Gastroesophageal sphincter (tissue), 4 donors: ENCODE measurements around the gene SV2B. TPM values are rescaled to one million over a fixed set of nuclear protein-coding genes. Genes with fewer than 3 reads are reported as not detected.
A peak's percentile ranks its signal among the peaks of the same experiment; 100 is the strongest.
"Not testable (repeated sequence)": the region's sequence is repeated elsewhere in the genome, so short reads cannot be mapped to it uniquely, and the experiment has no call there.

Source experiments
- ATAC-seq: fragments of 150-250 bp; one replicate; pipeline ENCODE4 v1.9.1; 2016; ENCODE audit warnings: mild to moderate bottlenecking, moderate library complexity
- H3K27ac ChIP-seq, 4 donors: fragments of 200-600 bp; sonication (generic) in 3 of 4; 1 replicate in 3 of 4; 2 replicates in 1 of 4; pipeline ENCODE4 v1.5.1; 2016 to 2019
- H3K27me3 ChIP-seq: fragments of 200-600 bp; sonication (generic); one replicate; pipeline ENCODE4 v1.5.1; 2019
- H3K36me3 ChIP-seq, 2 donors: fragments of 200-600 bp; sonication (generic); one replicate each; pipeline ENCODE4 v1.5.1; 2019; ENCODE audit warnings: control low read depth in 1 of 2
- H3K4me1 ChIP-seq, 3 donors: fragments of 200-600 bp; sonication (generic); 1 replicate in 2 of 3; 2 replicates in 1 of 3; pipeline ENCODE4 v1.5.1; 2016 to 2019; ENCODE audit warnings: control low read depth in 2 of 3
- H3K4me3 ChIP-seq, 2 donors: fragments of 200-600 bp; sonication (generic); one replicate each; pipeline ENCODE4 v1.5.1; 2019; ENCODE audit warnings: mild to moderate bottlenecking in 1 of 2, moderate library complexity in 1 of 2
- H3K9me3 ChIP-seq, 3 donors: fragments of 200-600 bp; sonication (generic); one replicate each; pipeline ENCODE4 v1.5.1; 2017 to 2019; ENCODE audit warnings: control low read depth in 2 of 3
- EP300 ChIP-seq: sonication (generic); formaldehyde crosslinking; IDR thresholded peaks from one replicate; pipeline ENCODE4 v1.6.1; 2017; ENCODE audit warnings: antibody characterized with exemption, mild to moderate bottlenecking
- POLR2A ChIP-seq, 2 donors: fragments of 450-650 bp; IDR thresholded peaks; one replicate each; pipeline ENCODE4 v1.6.1; 2017; ENCODE audit warnings: antibody characterized with exemption in 2 of 2, mild to moderate bottlenecking in 2 of 2, moderate library complexity in 1 of 2
- POLR2AphosphoS5 ChIP-seq: sonication (generic); formaldehyde crosslinking; IDR thresholded peaks from one replicate; pipeline ENCODE4 v1.6.1; 2017; ENCODE audit warnings: antibody characterized with exemption
- WGBS, 2 donors: methylation state at CpG; one replicate each; pipeline ENCODE4 v1.1.5; 2018; ENCODE audit warnings: low coverage in 1 of 2; 5-methylcytosine and 5-hydroxymethylcytosine counted together
- total RNA-seq, 4 donors: library from RNA; depleted of rRNA; stranded (reverse); fragments of >200 nt; gene quantifications; one replicate each; pipeline ENCODE4 v1.1.0, GENCODE V29; 2016
- TF ChIP-seq, protein P1 (sequence below), 4 experiments: fragments of 200-600 bp in 2 of 4; fragments of 450-650 bp in 2 of 4; sonication (generic) in 1 of 4; IDR thresholded peaks; one replicate each; pipeline ENCODE4 v1.5.1; 2017 to 2019; ENCODE audit warnings: antibody characterized with exemption in 4 of 4, mild to moderate bottlenecking in 2 of 4, moderate library complexity in 2 of 4

SV2B gene
- total RNA-seq, 4 donors from 2014 or later = 0.16 to 4.1 (median 1.1) TPM

DNA sequence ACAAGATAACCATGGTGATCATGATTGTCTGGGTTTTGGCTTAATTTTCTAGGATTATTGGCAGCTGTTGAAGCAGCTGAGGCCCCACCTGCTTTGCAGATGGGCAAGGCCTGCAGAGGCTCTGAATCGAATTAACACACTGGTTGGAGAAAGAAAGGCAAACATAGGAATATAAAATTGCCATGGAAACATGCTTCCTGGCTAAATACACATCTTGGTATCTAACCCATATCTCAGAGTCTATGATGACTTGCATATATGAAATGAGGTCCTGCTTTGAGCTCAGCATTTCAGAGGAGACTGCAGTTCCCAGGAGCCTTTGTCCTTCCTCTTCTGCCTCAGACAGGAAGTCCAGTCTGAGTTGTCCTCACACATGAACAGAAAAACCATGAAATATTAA is 24.3 kb upstream of the SV2B start:
- no peak for ATAC-seq

DNA sequence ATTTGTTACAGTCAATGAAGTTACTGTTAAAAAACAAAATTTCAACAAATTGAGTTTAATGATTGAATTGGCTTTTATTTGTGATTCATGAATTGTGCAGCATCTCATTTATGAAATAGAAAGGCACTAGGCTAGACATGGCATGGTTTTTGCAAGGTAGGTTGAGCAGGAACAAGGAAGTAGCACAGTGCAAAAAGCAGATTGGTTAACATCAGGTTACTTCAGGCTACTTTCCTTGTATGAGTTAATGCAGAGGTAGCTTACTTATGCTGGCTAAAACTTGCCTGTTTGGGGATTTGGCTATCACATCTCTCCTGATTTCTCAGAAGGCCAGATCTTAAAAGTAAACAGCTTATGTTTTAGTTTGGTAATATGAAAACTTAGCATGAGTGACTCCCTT is 23.0 kb upstream of the SV2B start:
- Histone ChIP-seq H3K4me3 (no peak overlapping the region), H3K9me3 (peaks cover 0 to 22% (median 0%) of the 10 kb centered on the region in 3 donors), H3K27me3 (no peaks in the 10 kb centered on the region), H3K27ac (no peak overlapping the region), H3K36me3 (no peaks in the 10 kb centered on the region), H3K4me1 (no peaks in the 10 kb centered on the region)
- TF ChIP-seq, protein P1, sequence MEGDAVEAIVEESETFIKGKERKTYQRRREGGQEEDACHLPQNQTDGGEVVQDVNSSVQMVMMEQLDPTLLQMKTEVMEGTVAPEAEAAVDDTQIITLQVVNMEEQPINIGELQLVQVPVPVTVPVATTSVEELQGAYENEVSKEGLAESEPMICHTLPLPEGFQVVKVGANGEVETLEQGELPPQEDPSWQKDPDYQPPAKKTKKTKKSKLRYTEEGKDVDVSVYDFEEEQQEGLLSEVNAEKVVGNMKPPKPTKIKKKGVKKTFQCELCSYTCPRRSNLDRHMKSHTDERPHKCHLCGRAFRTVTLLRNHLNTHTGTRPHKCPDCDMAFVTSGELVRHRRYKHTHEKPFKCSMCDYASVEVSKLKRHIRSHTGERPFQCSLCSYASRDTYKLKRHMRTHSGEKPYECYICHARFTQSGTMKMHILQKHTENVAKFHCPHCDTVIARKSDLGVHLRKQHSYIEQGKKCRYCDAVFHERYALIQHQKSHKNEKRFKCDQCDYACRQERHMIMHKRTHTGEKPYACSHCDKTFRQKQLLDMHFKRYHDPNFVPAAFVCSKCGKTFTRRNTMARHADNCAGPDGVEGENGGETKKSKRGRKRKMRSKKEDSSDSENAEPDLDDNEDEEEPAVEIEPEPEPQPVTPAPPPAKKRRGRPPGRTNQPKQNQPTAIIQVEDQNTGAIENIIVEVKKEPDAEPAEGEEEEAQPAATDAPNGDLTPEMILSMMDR (IDR thresholded peaks at IDR 0.05) = no peak
- TF ChIP-seq POLR2A (IDR thresholded peaks at IDR 0.05) (no peak), POLR2AphosphoS5 (no peak), EP300 (no peak)
- no peak for ATAC-seq

More for the DNA sequence above, 24.3 kb upstream of the SV2B start:
- H3K4me3 ChIP-seq = no peak overlapping the region
- peaks cover 0 to 20% (median 0%) of the 10 kb centered on the region in 3 donors for H3K9me3 ChIP-seq
- H3K27ac ChIP-seq = no peak overlapping the region
- H3K4me1 ChIP-seq = no peaks in the 10 kb centered on the region
- no peaks in the 10 kb centered on the region for H3K27me3 ChIP-seq
- H3K36me3 ChIP-seq = no peaks in the 10 kb centered on the region
- WGBS, 2 donors = 50 to 62% methylated on average over 1 of the region's 1 CpG
- TF ChIP-seq, protein P1 (IDR thresholded peaks at IDR 0.05) = no peak
- TF ChIP-seq EP300 (no peak), POLR2A (IDR thresholded peaks at IDR 0.05) (no peak), POLR2AphosphoS5 (no peak)

GRCh38 chr15:91093866-91094265 is 6.2 kb upstream of the SV2B start:
- not testable (repeated sequence) for H3K27ac ChIP-seq, H3K4me1 ChIP-seq, H3K4me3 ChIP-seq, H3K9me3 ChIP-seq, H3K36me3 ChIP-seq, ATAC-seq
- peaks cover 48% of the 10 kb centered on the region for H3K27me3 ChIP-seq
- 79 to 100% methylated on average over 1 to 2 of the region's 4 CpGs for WGBS, 2 donors

- H3K36me3 ChIP-seq = no peaks in the 10 kb centered on the region
- 86 to 88% methylated on average over 4 to 6 of the region's 6 CpGs for WGBS, 2 donors
- ATAC-seq = no peak
- no peak overlapping the region for H3K27ac ChIP-seq
- H3K27me3 ChIP-seq = peaks cover 78% of the 10 kb centered on the region
- no peak overlapping the region for H3K4me3 ChIP-seq
- H3K4me1 ChIP-seq = peaks cover 0 to 25% (median 7%) of the 10 kb centered on the region in 3 donors
- no peak for TF ChIP-seq POLR2A (IDR thresholded peaks at IDR 0.05)
- TF ChIP-seq EP300 = no peak
- TF ChIP-seq, protein P1 (IDR thresholded peaks at IDR 0.05) = no peak
- no peak for TF ChIP-seq POLR2AphosphoS5
- peaks cover 0 to 7% (median 0%) of the 10 kb centered on the region in 3 donors for H3K9me3 ChIP-seq
Measured at GRCh38 chr15:91098451-91098850, 1.6 kb upstream of the SV2B start.

DNA sequence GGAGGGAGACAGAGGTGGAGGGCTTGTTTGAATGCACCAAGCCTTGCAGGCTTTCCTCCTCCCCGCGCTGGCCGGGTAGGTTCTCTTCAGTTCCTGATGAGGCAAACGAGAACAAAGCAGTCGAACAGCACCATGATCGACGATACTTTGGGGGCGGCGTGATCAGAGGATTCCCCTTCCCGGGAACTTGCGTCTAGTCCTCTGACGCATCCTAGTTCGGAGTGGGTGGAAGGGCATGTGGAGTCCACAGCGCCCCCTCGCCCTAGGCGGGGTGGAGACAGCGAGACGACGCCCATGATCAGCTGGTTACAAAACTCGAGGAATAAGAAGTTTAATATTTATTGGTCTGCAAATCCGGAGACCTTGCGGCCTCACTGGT is 452 bp upstream of the SV2B start:
- Histone ChIP-seq H3K9me3 (peaks cover 0 to 7% (median 0%) of the 10 kb centered on the region in 3 donors), H3K36me3 (no peaks in the 10 kb centered on the region), H3K4me1 (peaks cover 0 to 25% (median 7%) of the 10 kb centered on the region in 3 donors), H3K4me3 (peak overlapping the region; percentile 22 to 56), H3K27me3 (peaks cover 90% of the 10 kb centered on the region), H3K27ac (peak overlapping the region in 2 of 4 donors; percentile 27)
- WGBS, 2 donors = no CpG with 5 or more reads among the region's 22 CpGs
- ATAC-seq = peak; percentile 53
- TF ChIP-seq POLR2AphosphoS5 (no peak), POLR2A (IDR thresholded peaks at IDR 0.05) (no peak), EP300 (no peak)
- TF ChIP-seq, protein P1 (IDR thresholded peaks at IDR 0.05) = no peak
